ENCODE results near the gene ZNF48.

The ZNF48 gene

GRCh38 chr16:30407804-30408534 is 12.7 kb downstream of the ZNF48 start:
- peak; percentile 77 for DNase-seq (ENCODE audit: low spot score)

- peak; percentile 91 for DNase-seq (ENCODE audit: low spot score)
These were observed 14.2 kb downstream of the ZNF48 start for GRCh38 chr16:30409125-30410060.

GRCh38 chr16:30413112-30413806 is 18.0 kb downstream of the ZNF48 start:
- DNase-seq (ENCODE audit: low spot score) = no peak

- DNase-seq (ENCODE audit: low spot score) = no peak
These were observed 18.9 kb downstream of the ZNF48 start for GRCh38 chr16:30414159-30414558.

- no peak for DNase-seq (ENCODE audit: low spot score)
These were observed 20.9 kb downstream of the ZNF48 start for GRCh38 chr16:30416047-30416603.

- DNase-seq (ENCODE audit: low spot score) = no peak
These were observed 21.7 kb downstream of the ZNF48 start for GRCh38 chr16:30416624-30417528.

GRCh38 chr16:30417529-30418349 is 22.5 kb downstream of the ZNF48 start:
- DNase-seq (ENCODE audit: low spot score) = peak; percentile 95

GRCh38 chr16:30418350-30419181 is 23.3 kb downstream of the ZNF48 start:
- DNase-seq (ENCODE audit: low spot score) = no peak

- no peak for DNase-seq (ENCODE audit: low spot score)
These were observed 25.8 kb downstream of the ZNF48 start for GRCh38 chr16:30421010-30421409.

- no peak for DNase-seq (ENCODE audit: low spot score)
These were observed 32.8 kb downstream of the ZNF48 start for GRCh38 chr16:30428055-30428454.

GRCh38 chr16:30429418-30429677 is 34.1 kb downstream of the ZNF48 start:
- no peak for DNase-seq (ENCODE audit: low spot score)

GRCh38 chr16:30429678-30430427 is 34.6 kb downstream of the ZNF48 start, which contains the start of gene DCTPP1:
DCTPP1 (minus strand) TSS chr16:30430030; CDS start chr16:30429980, 50 bp downstream.
- DNase-seq (ENCODE audit: low spot score) = peak; percentile 93

- DNase-seq (ENCODE audit: low spot score) = no peak
These were observed 35.3 kb downstream of the ZNF48 start for GRCh38 chr16:30430428-30430970.

GRCh38 chr16:30434852-30435251 is 39.6 kb downstream of the ZNF48 start:
- no peak for DNase-seq (ENCODE audit: low spot score)

GRCh38 chr16:30437511-30438046 is 42.4 kb downstream of the ZNF48 start:
- no peak for DNase-seq (ENCODE audit: low spot score)

GRCh38 chr16:30438835-30439234 is 43.6 kb downstream of the ZNF48 start:
- DNase-seq (ENCODE audit: low spot score) = no peak

GRCh38 chr16:30439720-30440348 is 44.6 kb downstream of the ZNF48 start:
- DNase-seq (ENCODE audit: low spot score) = no peak

GRCh38 chr16:30443631-30444030 is 48.4 kb downstream of the ZNF48 start:
- no peak for DNase-seq (ENCODE audit: low spot score)

All from AG08396 (cell line).